ES-I3 (cell line): Measurements from ENCODE around the gene NCAPG.

ENCODE experiments used
- H3K36me3 ChIP-seq: 2 replicates; pipeline ENCODE4 v1.6.1; 2013; ENCODE audit warnings: mild to moderate bottlenecking, low read length, control low read depth, moderate library complexity; ENCODE audit not compliant: insufficient read depth
- H3K4me1 ChIP-seq: 2 replicates; pipeline ENCODE4 v1.6.1; 2013; ENCODE audit warnings: mild to moderate bottlenecking, control low read depth, low read length; ENCODE audit not compliant: insufficient read depth
- H3K9ac ChIP-seq: 2 replicates; pipeline ENCODE4 v1.6.1; 2013; ENCODE audit warnings: low read depth, mild to moderate bottlenecking, low read length, moderate library complexity
- H3K9me3 ChIP-seq: 2 replicates; pipeline ENCODE4 v1.6.1; 2013; ENCODE audit warnings: mild to moderate bottlenecking, low read length, moderate library complexity; ENCODE audit not compliant: control insufficient read depth, insufficient read depth

Gene NCAPG

DNA sequence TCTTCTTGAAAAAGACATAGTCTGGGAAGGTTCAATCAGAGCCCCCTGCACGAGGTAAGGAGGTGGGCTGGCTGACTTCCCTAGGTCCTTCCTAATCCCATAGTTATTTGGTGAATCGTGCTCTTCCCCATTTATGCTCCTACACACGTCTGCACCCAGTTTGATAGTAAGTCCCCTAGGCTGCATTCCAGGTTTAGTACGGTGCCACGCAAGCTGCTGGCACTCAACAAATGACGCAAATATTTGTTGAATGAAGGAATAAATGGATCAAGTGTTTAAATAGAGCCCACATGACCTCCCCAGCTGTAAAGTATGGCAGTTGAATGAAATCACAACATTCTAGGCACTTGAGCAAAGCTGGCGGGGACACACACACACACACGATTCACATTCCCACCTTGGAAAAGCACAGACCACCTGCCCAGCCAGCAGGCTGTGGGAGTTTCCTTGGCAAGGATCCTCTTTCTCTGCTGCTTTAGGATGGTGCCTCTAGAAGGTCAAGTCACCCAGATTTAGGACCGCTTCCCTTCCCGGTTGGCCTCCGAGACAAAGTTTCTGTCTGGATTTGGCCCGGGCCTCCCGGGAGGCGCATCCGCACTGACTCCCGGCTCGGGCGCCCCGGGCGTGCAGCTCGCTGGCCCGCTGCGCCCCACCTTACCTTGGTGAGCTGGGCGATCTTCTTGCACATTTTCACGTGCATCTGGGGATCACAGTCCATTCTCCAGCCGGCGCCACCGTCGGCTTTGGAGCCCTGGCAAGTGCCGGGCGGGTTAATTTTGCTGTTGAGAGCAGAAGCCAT lies 30.1 kb upstream of the NCAPG start:
- Histone ChIP-seq H3K9me3 (no peaks in the 10 kb centered on the region; the same call in 1 of the 2 replicates), H3K4me1 (no peaks in the 10 kb centered on the region; the same call in 1 of the 2 replicates), H3K9ac (peak overlapping the region; percentile 63), H3K36me3 (no peaks in the 10 kb centered on the region)

DNA sequence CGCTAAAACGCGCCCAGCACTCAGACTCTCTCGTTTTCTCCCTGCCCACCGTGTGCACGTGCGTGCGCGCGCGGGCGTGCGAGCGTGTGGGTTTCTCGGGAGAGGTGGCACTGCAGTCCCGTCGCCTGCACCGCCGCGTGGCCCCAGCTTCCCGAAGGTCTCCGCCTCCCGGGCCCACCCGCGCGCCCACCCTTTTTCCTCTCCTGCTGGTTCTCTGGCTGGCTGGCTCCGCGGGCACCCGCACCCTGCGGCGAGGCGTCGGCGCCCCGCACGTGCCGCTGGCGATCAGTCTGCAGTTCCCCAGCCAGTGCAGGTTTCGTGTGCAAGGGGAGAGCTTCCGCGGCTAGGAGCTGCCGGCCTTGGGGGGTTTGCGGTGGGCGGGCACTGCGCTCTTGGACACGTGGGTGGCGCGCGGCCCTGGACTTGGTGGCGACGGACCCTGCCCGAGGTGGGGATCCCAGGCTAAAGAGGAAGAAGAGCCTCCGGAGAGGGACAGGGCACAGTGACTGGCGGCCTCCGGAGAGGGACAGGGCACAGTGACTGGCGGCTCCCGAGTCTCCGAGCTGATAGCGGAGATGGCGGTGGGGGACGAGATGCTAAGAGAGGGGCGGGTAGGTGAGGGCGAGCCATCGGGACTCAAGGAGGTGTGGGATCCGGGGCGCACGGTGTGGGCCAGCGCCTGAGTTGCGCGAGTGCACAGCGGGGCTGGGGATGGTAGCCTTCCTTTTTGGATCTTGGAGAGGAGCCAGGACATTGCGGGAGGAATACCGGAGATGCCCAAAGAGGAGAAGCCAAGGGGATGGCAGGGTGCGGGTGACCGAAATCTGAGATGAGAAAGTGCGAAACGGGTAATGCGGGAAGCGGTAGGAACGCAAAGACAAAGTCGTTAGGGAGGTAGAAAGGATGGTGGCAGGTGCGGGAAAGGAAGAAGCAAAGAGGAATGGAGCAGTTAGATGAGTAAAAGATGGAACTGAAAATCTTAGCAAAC lies 29.2 kb upstream of the NCAPG start, which contains the start of gene FAM184B:
FAM184B (minus strand) TSS at position 322 of the 988 bp plus-strand sequence. CDS start 322 bp downstream, outside the sequence.
- H3K9ac ChIP-seq: peak within 1 kb of the TSS; percentile 63
- no peaks in the 10 kb centered on the region for H3K36me3 ChIP-seq
- H3K9me3 ChIP-seq: no peaks in the 10 kb centered on the region; the same call in 1 of the 2 replicates

DNA sequence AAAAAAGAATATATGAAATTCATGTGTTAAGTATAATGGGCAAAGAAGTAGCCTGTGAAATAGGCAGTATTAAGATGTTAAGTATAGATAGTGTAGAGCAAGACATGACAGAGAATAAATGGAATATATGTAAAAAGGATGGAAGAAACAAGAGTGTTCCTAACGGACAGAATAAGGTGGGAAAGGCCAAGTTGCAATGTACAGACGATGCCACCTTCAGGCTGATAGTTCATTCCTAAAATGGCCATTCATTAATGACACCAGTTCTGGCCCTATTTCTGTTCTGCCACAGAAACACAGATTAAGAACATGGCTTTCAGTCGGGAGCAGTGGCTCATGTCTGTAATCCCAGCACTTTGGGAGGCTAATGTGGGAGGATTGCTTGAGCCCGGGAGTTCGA lies 24.9 kb upstream of the NCAPG start:
- H3K36me3 ChIP-seq: no peaks in the 10 kb centered on the region
- no peak overlapping the region for H3K9ac ChIP-seq
- H3K4me1 ChIP-seq: peaks cover 4% of the 10 kb centered on the region; the same call in 1 of the 2 replicates
- H3K9me3 ChIP-seq: no peaks in the 10 kb centered on the region; the same call in 1 of the 2 replicates

More for the DNA sequence above, 29.2 kb upstream of the NCAPG start, which contains the start of gene FAM184B:
- peaks cover 2% of the 10 kb centered on the region; the same call in 1 of the 2 replicates for H3K4me1 ChIP-seq

DNA sequence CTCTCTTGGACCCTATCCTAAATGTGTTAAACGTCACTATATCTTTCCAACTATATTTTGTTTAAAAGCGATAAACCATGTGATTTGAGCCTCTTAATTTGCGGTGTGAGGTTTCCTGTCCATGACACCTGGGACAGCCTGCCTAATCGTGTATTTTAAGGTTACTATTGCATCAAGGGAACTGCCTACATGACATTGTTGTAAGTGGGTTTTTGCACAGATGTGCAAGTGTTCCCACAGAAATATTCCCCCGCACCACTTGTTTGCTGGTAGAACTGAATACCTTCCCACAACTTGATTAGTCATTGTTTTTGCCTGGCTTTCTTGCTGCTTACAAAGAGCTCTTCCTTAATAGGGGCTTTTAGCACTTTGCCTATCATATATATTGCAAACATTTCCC lies 24.2 kb upstream of the NCAPG start:
- Histone ChIP-seq H3K9me3 (no peaks in the 10 kb centered on the region; the same call in 1 of the 2 replicates), H3K4me1 (peaks cover 4% of the 10 kb centered on the region; the same call in 1 of the 2 replicates), H3K36me3 (no peaks in the 10 kb centered on the region), H3K9ac (no peak overlapping the region)

DNA sequence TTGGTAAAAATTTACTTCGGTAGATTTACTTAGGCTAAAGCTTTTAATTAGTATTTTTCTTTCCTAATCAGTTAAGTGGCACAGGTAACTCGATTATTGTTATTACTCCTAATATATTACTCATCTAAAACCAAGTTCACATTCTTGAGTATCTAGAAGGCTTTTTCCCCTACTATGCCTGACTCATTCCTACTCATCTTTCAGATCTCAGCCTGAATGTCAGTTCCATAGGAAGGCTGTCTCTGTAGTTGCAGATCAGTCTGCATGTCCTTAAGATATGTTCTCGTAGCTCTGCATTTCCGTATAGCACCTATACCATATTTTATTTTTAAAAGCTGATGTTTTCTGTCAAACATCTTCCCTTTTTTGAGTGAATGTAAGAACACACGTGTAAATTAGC lies 23.5 kb upstream of the NCAPG start:
- H3K36me3 ChIP-seq: no peaks in the 10 kb centered on the region
- peaks cover 4% of the 10 kb centered on the region; the same call in 1 of the 2 replicates for H3K4me1 ChIP-seq
- no peak overlapping the region for H3K9ac ChIP-seq
- no peaks in the 10 kb centered on the region; the same call in 1 of the 2 replicates for H3K9me3 ChIP-seq

DNA sequence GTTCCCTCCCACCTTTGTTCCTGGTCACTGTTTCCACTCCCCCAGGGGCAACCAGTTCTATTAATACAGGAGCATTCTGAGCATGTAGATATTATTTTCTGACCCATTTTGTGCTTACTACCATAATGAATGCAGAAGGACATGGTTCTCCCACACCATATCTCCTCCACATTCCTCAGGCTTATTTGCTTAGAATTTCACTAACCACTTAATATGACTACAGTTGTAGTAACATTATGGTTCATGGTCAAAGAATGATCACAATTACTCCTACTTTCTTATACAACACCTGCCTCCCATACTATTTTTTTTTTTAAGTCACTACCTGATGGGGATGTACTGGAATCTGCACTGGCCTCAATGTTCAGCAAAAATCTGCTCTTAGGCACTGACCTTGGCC lies 21.8 kb upstream of the NCAPG start:
- Histone ChIP-seq H3K9me3 (no peaks in the 10 kb centered on the region), H3K4me1 (peaks cover 4% of the 10 kb centered on the region; the same call in 1 of the 2 replicates), H3K36me3 (no peaks in the 10 kb centered on the region), H3K9ac (no peak overlapping the region)

DNA sequence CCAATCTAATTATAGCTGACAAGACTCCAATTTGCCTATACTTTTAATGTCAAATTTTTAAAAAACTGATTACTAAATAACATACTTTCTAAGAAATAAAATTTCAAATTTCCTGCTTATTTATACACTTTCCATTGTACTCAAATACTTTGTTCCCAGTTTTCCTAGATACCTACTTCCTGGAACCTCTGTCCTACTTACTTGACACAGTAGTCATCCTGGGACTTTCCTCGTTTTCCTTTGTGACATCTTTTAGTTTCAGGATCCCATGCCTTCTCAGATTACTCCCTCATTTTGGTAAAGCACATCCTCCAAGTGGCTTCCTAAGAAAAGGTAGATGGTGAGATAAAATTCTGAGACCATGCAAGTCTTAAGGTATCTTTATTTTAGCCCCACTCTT lies 16.0 kb upstream of the NCAPG start:
- H3K9ac ChIP-seq: no peak overlapping the region
- no peaks in the 10 kb centered on the region for H3K36me3 ChIP-seq
- no peaks in the 10 kb centered on the region for H3K9me3 ChIP-seq
- H3K4me1 ChIP-seq: no peaks in the 10 kb centered on the region

DNA sequence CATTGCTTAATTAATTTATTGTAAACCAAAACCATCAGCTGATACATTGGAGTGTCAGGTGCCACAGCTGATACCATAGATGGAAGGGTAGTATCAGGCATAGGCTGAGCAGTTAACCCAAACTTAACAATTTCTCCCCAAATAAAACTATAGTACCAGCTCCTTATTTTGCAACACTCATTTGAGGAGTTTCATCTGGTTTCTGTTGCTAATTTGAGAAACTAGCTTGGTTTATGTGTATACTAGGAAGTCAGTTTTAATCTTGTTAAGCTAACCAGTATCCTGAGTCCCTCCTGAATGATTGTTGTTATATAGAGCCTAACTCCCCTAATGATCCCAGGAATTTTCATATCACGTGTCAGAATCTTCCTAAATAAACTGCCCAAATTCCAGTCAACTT lies 13.0 kb upstream of the NCAPG start:
- Histone ChIP-seq H3K36me3 (no peaks in the 10 kb centered on the region), H3K9ac (no peak overlapping the region), H3K9me3 (no peaks in the 10 kb centered on the region), H3K4me1 (no peaks in the 10 kb centered on the region)

DNA sequence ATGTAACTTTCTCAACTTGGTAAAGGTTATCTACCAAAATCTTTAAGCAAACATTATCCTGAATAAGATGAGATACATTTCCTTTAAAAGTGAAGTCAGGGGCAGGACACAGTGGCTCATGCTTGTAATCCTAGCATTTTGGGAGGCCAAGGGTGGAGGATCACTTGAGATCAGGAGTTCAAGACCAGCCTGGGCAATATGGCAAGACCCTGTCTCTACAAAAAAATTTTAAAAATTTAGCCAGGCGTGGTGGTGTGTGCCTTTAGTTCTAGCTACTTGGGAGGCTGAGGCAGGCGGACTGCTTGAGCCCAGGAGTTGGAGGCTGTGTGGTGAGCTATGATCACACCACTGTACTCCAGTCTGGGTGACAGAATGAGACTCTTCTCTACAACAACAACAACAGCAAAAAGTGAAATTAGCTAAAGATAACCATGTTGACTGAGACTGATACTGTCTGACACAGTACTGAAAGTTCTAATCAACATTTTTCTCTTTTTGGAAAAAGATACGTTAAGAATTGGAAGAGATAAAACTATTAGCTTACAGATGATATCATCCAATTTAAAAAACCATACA lies 5.1 kb upstream of the NCAPG start:
- Histone ChIP-seq H3K36me3 (peaks cover 18% of the 10 kb centered on the region), H3K9ac (no peak overlapping the region), H3K4me1 (peaks cover 9% of the 10 kb centered on the region; the same call in 1 of the 2 replicates), H3K9me3 (no peaks in the 10 kb centered on the region)

DNA sequence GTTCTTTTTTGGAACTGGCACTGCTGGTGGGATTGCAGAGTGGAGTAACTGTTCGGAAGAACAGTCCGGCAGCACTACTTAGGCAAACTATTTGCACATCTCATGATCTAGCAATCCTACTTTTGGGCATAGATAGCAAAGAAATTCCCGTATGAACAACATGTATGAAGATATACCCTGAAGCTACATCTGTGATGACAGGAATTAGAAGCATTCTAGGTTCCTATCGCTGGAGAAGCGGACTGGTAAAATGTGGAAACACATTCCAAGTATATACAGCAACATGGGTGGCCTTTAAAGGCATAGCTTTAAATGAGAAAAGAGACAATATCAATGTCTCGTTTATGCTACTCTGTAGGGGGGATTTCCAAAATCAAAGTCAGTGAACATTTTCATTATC lies 3.3 kb upstream of the NCAPG start:
- peaks cover 18% of the 10 kb centered on the region for H3K36me3 ChIP-seq
- H3K4me1 ChIP-seq: peaks cover 9% of the 10 kb centered on the region; the same call in 1 of the 2 replicates
- H3K9me3 ChIP-seq: no peaks in the 10 kb centered on the region
- no peak overlapping the region for H3K9ac ChIP-seq

DNA sequence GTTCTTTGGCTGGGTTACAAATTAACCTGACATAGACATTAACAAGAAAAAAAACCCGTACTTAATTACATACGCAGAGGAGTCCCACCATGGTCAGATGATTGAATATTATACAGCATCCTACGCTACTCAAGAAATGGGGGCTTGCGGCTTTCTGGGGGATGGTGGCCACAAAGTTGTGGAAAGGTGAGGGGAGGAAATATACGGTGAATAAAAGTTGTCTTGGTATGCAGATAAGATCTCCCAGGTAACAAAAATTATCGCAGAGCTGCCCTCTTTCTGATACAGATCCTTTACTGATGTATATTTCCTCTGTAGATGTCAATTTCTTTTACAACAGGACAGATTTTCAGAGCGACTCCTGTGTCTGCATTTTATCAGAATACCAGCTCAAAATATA lies 1.1 kb upstream of the NCAPG start:
- no peaks in the 10 kb centered on the region for H3K9me3 ChIP-seq
- H3K9ac ChIP-seq: peak overlapping the region; percentile 91
- peaks cover 9% of the 10 kb centered on the region; the same call in 1 of the 2 replicates for H3K4me1 ChIP-seq
- H3K36me3 ChIP-seq: peaks cover 2% of the 10 kb centered on the region

DNA sequence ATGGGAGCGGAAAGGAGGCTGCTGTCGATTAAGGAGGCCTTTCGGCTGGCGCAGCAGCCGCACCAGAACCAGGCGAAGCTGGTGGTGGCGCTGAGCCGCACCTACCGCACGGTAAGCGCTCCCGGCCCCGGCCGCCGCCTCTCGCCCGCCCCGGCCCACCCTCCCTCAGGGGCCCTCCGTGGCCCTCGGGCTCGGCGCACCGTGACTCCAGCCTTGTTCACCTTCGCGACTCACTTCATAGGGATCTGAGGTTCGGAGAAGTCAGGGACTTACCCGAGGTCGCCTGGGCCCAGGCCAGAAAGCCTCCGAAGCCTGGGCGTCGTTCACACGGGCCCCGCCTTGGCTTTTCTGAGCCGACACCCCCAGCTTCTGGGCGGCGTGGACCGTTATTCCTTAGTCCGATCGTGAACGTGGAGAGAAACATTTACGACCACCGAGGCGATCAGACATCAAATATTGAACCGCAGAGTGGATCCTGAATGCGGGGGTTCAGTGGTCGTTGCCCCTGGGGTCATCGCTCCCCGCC lies 362 bp downstream of the NCAPG start:
- Histone ChIP-seq H3K9ac (peak overlapping the region; percentile 91), H3K4me1 (peaks cover 9% of the 10 kb centered on the region; the same call in 1 of the 2 replicates), H3K36me3 (peaks cover 2% of the 10 kb centered on the region; the same call in 1 of the 2 replicates), H3K9me3 (no peaks in the 10 kb centered on the region)

DNA sequence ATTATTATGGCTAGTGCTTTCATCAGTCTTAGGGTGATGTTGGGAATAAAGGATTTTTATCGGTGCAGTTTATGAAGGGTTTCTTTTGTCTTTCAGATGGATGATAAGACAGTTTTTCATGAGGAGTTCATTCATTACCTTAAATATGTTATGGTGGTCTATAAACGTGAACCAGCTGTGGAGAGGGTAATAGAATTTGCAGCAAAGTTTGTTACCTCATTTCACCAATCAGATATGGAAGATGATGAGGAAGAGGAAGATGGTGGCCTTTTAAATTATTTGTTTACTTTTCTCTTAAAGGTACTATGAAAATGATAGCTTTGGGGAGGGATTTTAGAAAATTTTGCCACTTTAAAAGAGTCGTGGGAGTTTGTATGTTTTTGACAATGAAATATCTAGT lies 1.3 kb downstream of the NCAPG start:
- peaks cover 2% of the 10 kb centered on the region; the same call in 1 of the 2 replicates for H3K36me3 ChIP-seq
- peak overlapping the region; percentile 91; the same call in 1 of the 2 replicates for H3K9ac ChIP-seq
- H3K4me1 ChIP-seq: peaks cover 8% of the 10 kb centered on the region; the same call in 1 of the 2 replicates
- H3K9me3 ChIP-seq: no peaks in the 10 kb centered on the region
